Neural progenitor cell (in vitro differentiated cells): ENCODE data around the gene CDC42EP3. TPM values are rescaled to one million over a fixed set of nuclear protein-coding genes. Genes with fewer than 3 reads are reported as not detected.

ENCODE experiments used
- DNase-seq: peaks from one replicate; pipeline ENCODE4 v3.0.0-alpha.2; 2016; ENCODE audit warnings: low spot score
- H2AFZ ChIP-seq: fragments of 200-600 bp; sonication (generic); replicated peaks from 2 replicates; pipeline ENCODE4 v1.6.1; 2016; ENCODE audit warnings: antibody characterized with exemption
- H3F3A ChIP-seq: fragments of 200-600 bp; sonication (generic); 2 replicates; pipeline ENCODE4 v1.6.1; 2016; ENCODE audit warnings: antibody characterized with exemption, low read depth
- H3K27ac ChIP-seq: fragments of 200-600 bp; sonication (generic); 2 replicates; pipeline ENCODE4 v1.5.1; 2016; ENCODE audit warnings: mild to moderate bottlenecking
- H3K27me3 ChIP-seq: fragments of 200-600 bp; sonication (generic); 2 replicates; pipeline ENCODE4 v1.6.1; 2016; ENCODE audit warnings: mild to moderate bottlenecking, moderate library complexity
- H3K36me3 ChIP-seq: fragments of 200-600 bp; sonication (generic); 2 replicates; pipeline ENCODE4 v1.5.1; 2016
- H3K4me1 ChIP-seq: fragments of 200-600 bp; sonication (generic); 2 replicates; pipeline ENCODE4 v1.6.1; 2016; ENCODE audit warnings: mixed run types
- H3K4me2 ChIP-seq: fragments of 200-600 bp; sonication (generic); 2 replicates; pipeline ENCODE4 v1.6.1; 2016
- H3K4me3 ChIP-seq: fragments of 200-600 bp; sonication (generic); 2 replicates; pipeline ENCODE4 v1.5.1; 2016
- H3K79me2 ChIP-seq: fragments of 200-600 bp; sonication (generic); 2 replicates; pipeline ENCODE4 v1.6.1; 2016; ENCODE audit warnings: low read depth
- H3K9ac ChIP-seq: fragments of 200-600 bp; sonication (generic); 2 replicates; pipeline ENCODE4 v1.6.1; 2016
- H3K9me3 ChIP-seq: fragments of 200-600 bp; sonication (generic); 2 replicates; pipeline ENCODE4 v1.5.1; 2016; ENCODE audit warnings: low read depth
- H4K20me1 ChIP-seq: fragments of 200-600 bp; sonication (generic); 2 replicates; pipeline ENCODE4 v1.6.1; 2016; ENCODE audit warnings: low read depth
- H3K27ac Mint-ChIP-seq: 3 replicates; pipeline ENCODE4 v1.8.0; 2021; ENCODE audit warnings: mixed read lengths
- H3K27me3 Mint-ChIP-seq: 2 replicates; pipeline ENCODE4 v1.8.0; 2022; ENCODE audit warnings: low read depth, mild to moderate bottlenecking, inconsistent platforms, moderate library complexity, mixed read lengths; ENCODE audit not compliant: insufficient read depth
- H3K36me3 Mint-ChIP-seq: 3 replicates; pipeline ENCODE4 v1.8.0; 2021; ENCODE audit warnings: mixed read lengths
- H3K4me1 Mint-ChIP-seq: 3 replicates; pipeline ENCODE4 v1.8.0; 2021; ENCODE audit warnings: mixed read lengths
- H3K4me3 Mint-ChIP-seq: 3 replicates; pipeline ENCODE4 v1.8.0; 2021; ENCODE audit warnings: mild to moderate bottlenecking, moderate library complexity, mixed read lengths
- H3K9me3 Mint-ChIP-seq: 3 replicates; pipeline ENCODE4 v1.8.0; 2020; ENCODE audit warnings: mixed read lengths
- CTCF ChIP-seq: fragments of 200-600 bp; sonication (generic); IDR thresholded peaks from 2 replicates; pipeline ENCODE4 v1.5.1; 2017; ENCODE audit warnings: antibody characterized with exemption, mild to moderate bottlenecking
- EZH2 ChIP-seq: fragments of 200-600 bp; sonication (generic); IDR thresholded peaks from 2 replicates; pipeline ENCODE4 v1.6.1; 2017; ENCODE audit warnings: antibody characterized with exemption, mild to moderate bottlenecking, moderate library complexity
- EZH2phosphoT487 ChIP-seq: fragments of 200-600 bp; sonication (generic); IDR thresholded peaks from 2 replicates; pipeline ENCODE4 v1.6.1; 2017; ENCODE audit warnings: antibody characterized with exemption
- total RNA-seq: library from RNA; depleted of rRNA; stranded (reverse); fragments of >200 nt; gene quantifications from 2 replicates; pipeline ENCODE4 v1.2.3, GENCODE V29; 2015; ENCODE audit warnings: low replicate concordance

The CDC42EP3 gene
- total RNA-seq, 1 donor from 2014 or later = 21.2 TPM

GRCh38 chr2:37629529-37629928 lies 41.9 kb downstream of the CDC42EP3 start:
- Mint-ChIP-seq H3K9me3 (no peaks in the 10 kb centered on the region), H3K4me1 (peaks cover 16% of the 10 kb centered on the region), H3K4me3 (no peak overlapping the region), H3K36me3 (no peaks in the 10 kb centered on the region), H3K27me3 (peaks cover 5% of the 10 kb centered on the region), H3K27ac (no peak overlapping the region)
- Histone ChIP-seq H3K4me3 (no peak overlapping the region), H2AFZ (no peak overlapping the region), H3K27me3 (no peaks in the 10 kb centered on the region), H3K9ac (no peak overlapping the region), H3K4me1 (no peaks in the 10 kb centered on the region), H3K27ac (no peak overlapping the region), H3F3A (no peaks in the 10 kb centered on the region), H3K79me2 (no peaks in the 10 kb centered on the region), H3K4me2 (no peak overlapping the region), H3K9me3 (no peaks in the 10 kb centered on the region), H3K36me3 (no peaks in the 10 kb centered on the region), H4K20me1 (no peaks in the 10 kb centered on the region)
- TF ChIP-seq CTCF (no peak), EZH2phosphoT487 (no peak)
- DNase-seq = no peak

- Mint-ChIP-seq H3K36me3 (no peaks in the 10 kb centered on the region), H3K4me1 (peaks cover 17% of the 10 kb centered on the region)
- H3K27ac ChIP-seq = no peak overlapping the region
Observed at GRCh38 chr2:37627710-37628109, 43.7 kb downstream of the CDC42EP3 start.

GRCh38 chr2:37625796-37626571 lies 45.5 kb downstream of the CDC42EP3 start:
- Histone ChIP-seq H3K9me3 (no peaks in the 10 kb centered on the region), H3K79me2 (no peaks in the 10 kb centered on the region), H2AFZ (no peak overlapping the region), H3K4me2 (no peak overlapping the region), H3K4me1 (no peaks in the 10 kb centered on the region), H3K27ac (no peak overlapping the region), H3F3A (no peaks in the 10 kb centered on the region), H4K20me1 (no peaks in the 10 kb centered on the region), H3K9ac (no peak overlapping the region), H3K4me3 (no peak overlapping the region), H3K27me3 (no peaks in the 10 kb centered on the region), H3K36me3 (no peaks in the 10 kb centered on the region)
- no peak for TF ChIP-seq CTCF
- no peak for TF ChIP-seq EZH2
- TF ChIP-seq EZH2phosphoT487 = no peak
- no peaks in the 10 kb centered on the region for H3K36me3 Mint-ChIP-seq
- peaks cover 12% of the 10 kb centered on the region for H3K4me1 Mint-ChIP-seq
- H3K9me3 Mint-ChIP-seq = no peaks in the 10 kb centered on the region
- H3K27ac Mint-ChIP-seq = no peak overlapping the region
- H3K4me3 Mint-ChIP-seq = no peak overlapping the region
- peaks cover 2% of the 10 kb centered on the region for H3K27me3 Mint-ChIP-seq
- no peak for DNase-seq

More at GRCh38 chr2:37627710-37628109, 43.7 kb downstream of the CDC42EP3 start:
- Histone ChIP-seq H2AFZ (no peak overlapping the region), H3K79me2 (no peaks in the 10 kb centered on the region), H3F3A (no peaks in the 10 kb centered on the region), H3K27me3 (no peaks in the 10 kb centered on the region), H3K4me1 (no peaks in the 10 kb centered on the region), H3K4me2 (no peak overlapping the region), H3K36me3 (no peaks in the 10 kb centered on the region), H3K9ac (no peak overlapping the region), H3K9me3 (no peaks in the 10 kb centered on the region), H4K20me1 (no peaks in the 10 kb centered on the region), H3K4me3 (no peak overlapping the region)
- Mint-ChIP-seq H3K27me3 (peaks cover 5% of the 10 kb centered on the region), H3K27ac (no peak overlapping the region), H3K4me3 (no peak overlapping the region), H3K9me3 (no peaks in the 10 kb centered on the region)
- TF ChIP-seq EZH2phosphoT487 (no peak), CTCF (no peak), EZH2 (no peak)
- no peak for DNase-seq
